Measurements from ENCODE around the gene MCC. TPM values are rescaled to one million over a fixed set of nuclear protein-coding genes. Genes with fewer than 3 reads are reported as not detected.

The MCC gene
- total RNA-seq, 4 donors from 2014 or later, result 1.2 to 133 (median 8.5) TPM

DNA sequence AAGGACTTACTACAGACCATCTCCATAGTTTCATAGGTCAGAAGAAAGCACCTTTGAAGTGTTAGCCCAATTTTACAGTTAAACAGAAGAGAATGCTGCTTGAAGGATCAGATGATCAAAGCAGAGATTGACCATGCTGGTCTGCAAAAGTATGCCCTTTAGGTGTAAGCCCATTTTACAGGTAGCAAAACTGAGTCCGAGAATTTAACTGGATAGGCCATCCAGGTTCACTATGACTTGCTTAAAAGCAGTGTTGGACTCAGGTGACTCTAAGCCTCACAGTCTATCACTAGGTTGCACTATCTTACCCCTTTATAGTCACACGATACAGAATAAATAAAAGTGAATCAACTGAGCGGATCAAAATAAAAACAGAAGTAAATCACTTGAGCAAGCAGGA is 299.0 kb downstream of the MCC start:
- TF ChIP-seq, protein P1, sequence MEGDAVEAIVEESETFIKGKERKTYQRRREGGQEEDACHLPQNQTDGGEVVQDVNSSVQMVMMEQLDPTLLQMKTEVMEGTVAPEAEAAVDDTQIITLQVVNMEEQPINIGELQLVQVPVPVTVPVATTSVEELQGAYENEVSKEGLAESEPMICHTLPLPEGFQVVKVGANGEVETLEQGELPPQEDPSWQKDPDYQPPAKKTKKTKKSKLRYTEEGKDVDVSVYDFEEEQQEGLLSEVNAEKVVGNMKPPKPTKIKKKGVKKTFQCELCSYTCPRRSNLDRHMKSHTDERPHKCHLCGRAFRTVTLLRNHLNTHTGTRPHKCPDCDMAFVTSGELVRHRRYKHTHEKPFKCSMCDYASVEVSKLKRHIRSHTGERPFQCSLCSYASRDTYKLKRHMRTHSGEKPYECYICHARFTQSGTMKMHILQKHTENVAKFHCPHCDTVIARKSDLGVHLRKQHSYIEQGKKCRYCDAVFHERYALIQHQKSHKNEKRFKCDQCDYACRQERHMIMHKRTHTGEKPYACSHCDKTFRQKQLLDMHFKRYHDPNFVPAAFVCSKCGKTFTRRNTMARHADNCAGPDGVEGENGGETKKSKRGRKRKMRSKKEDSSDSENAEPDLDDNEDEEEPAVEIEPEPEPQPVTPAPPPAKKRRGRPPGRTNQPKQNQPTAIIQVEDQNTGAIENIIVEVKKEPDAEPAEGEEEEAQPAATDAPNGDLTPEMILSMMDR (IDR thresholded peaks at IDR 0.05), result no peak
- no peak for TF ChIP-seq POLR2A (IDR thresholded peaks at IDR 0.05)
- Histone ChIP-seq H3K9me3 (no peaks in the 10 kb centered on the region), H3K36me3 (no peaks in the 10 kb centered on the region), H3K27me3 (no peaks in the 10 kb centered on the region), H3K27ac (no peak overlapping the region), H3K4me3 (no peak overlapping the region), H3K4me1 (no peaks in the 10 kb centered on the region)
- DNase-seq, result no peak

DNA sequence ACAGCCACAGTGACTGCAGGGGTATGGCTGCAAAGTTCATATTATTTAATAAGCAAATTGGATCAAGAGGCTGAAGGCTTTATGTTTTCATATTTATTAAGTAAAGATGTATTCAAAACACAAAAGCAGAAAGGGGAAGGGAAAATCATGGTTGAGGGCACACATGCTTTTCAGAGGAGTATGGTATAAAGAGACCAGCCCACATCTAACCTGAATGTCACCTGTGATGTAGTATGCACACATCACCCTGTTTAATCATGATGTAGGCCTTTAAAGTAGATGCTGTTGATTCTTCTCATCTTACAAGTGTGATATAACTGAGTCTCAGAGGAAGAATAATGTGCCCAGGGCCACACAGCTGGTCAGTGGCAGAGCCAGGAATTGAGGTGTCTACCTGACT is 299.8 kb downstream of the MCC start:
- no peaks in the 10 kb centered on the region for H3K9me3 ChIP-seq
- no peaks in the 10 kb centered on the region for H3K36me3 ChIP-seq
- H3K27me3 ChIP-seq, result no peaks in the 10 kb centered on the region
- no peak overlapping the region for H3K27ac ChIP-seq
- no peak overlapping the region for H3K4me3 ChIP-seq
- no peak for DNase-seq
- H3K4me1 ChIP-seq, result no peaks in the 10 kb centered on the region
- TF ChIP-seq, protein P1 (IDR thresholded peaks at IDR 0.05), result no peak

DNA sequence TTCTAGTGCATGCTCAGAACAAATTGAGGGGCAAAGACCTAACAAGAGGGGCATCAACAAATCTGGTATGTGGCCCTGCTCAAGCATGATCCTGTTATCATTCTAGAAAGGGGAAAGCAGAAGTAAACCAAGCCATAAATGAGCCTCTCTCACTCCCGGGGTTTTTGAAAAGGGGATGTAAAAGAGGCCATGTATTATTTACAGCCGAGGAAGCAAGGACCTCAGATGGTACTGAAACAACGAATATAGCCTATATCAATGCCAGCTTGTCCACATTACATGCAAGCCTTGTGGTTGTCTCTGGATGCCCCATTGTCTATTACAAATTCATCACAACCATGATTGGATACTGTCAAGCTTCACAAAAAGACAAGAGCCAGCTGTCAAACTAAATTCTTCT is 300.3 kb downstream of the MCC start:
- H3K27ac ChIP-seq, result no peak overlapping the region
- no peak overlapping the region for H3K4me3 ChIP-seq
- TF ChIP-seq, protein P1 (IDR thresholded peaks at IDR 0.05), result no peak
- TF ChIP-seq POLR2A (IDR thresholded peaks at IDR 0.05), result no peak
- H3K4me1 ChIP-seq, result no peaks in the 10 kb centered on the region
- no peaks in the 10 kb centered on the region for H3K36me3 ChIP-seq
- no peaks in the 10 kb centered on the region for H3K9me3 ChIP-seq
- H3K27me3 ChIP-seq, result no peaks in the 10 kb centered on the region
- no peak for DNase-seq

DNA sequence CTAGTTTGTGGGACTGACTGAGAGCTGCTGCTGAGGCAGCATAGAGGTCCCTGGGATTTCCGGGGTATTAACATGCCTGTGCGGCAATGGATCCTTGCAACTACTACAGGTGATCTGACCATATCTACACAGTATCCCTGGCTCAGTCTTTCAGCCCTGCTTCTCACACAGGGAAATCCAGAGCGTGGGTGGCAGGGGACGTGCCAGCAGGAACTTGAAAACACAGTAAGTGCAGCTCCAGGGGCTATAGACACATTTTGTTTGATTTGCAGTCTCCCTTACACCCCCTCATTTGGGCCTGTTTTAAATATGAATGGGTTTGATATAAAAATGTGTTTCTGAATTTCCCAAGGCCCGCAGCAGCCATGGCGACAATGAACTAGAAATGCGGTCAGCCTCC is 302.2 kb downstream of the MCC start:
- Histone ChIP-seq H3K36me3 (no peaks in the 10 kb centered on the region), H3K27me3 (no peaks in the 10 kb centered on the region), H3K4me3 (no peak overlapping the region), H3K27ac (no peak overlapping the region), H3K4me1 (no peaks in the 10 kb centered on the region), H3K9me3 (no peaks in the 10 kb centered on the region)
- DNase-seq, result no peak
- TF ChIP-seq, protein P1 (IDR thresholded peaks at IDR 0.05), result no peak
- no peak for TF ChIP-seq POLR2A (IDR thresholded peaks at IDR 0.05)

DNA sequence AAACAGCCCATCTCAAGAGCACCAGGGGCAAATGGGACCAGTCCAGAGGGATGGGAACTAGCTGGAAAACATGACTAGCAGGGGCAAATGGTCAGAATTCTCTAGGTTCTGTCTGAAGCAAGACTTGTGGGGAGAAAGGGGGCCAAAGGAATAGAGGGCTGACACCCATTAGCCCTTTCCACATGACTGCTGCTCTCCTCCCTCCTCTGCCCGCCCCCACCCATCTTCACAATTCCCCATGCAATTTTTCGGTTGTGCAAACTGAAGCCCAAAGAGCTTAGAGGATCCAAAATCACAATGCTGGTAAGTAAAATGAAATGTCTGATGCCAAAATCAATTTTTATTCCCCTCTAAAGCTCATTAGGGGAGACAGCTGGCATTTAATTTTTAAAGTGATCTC is 304.6 kb downstream of the MCC start:
- H3K27me3 ChIP-seq, result no peaks in the 10 kb centered on the region
- TF ChIP-seq, protein P1 (IDR thresholded peaks at IDR 0.05), result no peak
- TF ChIP-seq POLR2A (IDR thresholded peaks at IDR 0.05), result no peak

DNA sequence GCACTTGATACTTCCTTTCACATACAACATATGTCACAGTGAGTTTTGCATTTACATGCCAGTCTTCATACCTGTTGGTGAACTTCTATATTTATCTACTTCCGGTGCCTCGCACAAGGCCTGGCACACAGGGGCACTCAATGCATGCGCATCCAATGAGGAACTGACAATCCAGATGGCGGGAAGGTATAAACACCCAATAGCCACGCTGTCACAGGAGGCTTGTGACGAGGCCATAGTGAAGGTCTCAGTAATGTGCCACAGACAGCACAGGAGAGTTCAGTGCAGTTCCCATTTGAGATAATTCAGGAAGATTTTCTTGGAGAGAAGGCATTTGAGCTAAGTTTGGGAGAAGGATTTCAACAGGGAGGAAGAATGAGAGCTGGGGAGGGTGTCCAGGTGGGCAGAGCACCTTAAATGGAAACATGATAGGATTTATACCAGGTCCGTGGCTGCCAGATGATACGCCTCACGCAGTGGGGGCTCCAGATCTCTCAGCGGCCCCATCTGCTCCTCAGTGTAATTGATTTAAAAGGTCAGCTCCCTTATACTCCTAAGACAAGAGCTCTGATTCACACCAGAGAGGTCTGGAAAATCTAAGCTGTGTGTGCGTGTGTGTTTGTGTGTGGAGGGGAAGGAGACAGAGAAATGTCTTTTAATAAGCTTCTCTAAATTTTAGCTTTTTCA is 305.5 kb downstream of the MCC start:
- no peaks in the 10 kb centered on the region for H3K4me1 ChIP-seq
- TF ChIP-seq, protein P1 (IDR thresholded peaks at IDR 0.05), result no peak
- TF ChIP-seq POLR2A (IDR thresholded peaks at IDR 0.05), result no peak
- no peaks in the 10 kb centered on the region for H3K9me3 ChIP-seq
- no peak overlapping the region for H3K4me3 ChIP-seq
- no peak for DNase-seq
- no peaks in the 10 kb centered on the region for H3K36me3 ChIP-seq
- H3K27me3 ChIP-seq, result no peaks in the 10 kb centered on the region
- no peak overlapping the region for H3K27ac ChIP-seq

More for the DNA sequence above, 304.6 kb downstream of the MCC start:
- H3K9me3 ChIP-seq, result no peaks in the 10 kb centered on the region
- no peak overlapping the region for H3K4me3 ChIP-seq
- no peak overlapping the region for H3K27ac ChIP-seq
- H3K36me3 ChIP-seq, result no peaks in the 10 kb centered on the region
- DNase-seq, result no peak
- no peaks in the 10 kb centered on the region for H3K4me1 ChIP-seq
